HG03135 (cell line): Measurements from ENCODE around the gene KIF18A.
"Not testable (repeated sequence)": the region's sequence is repeated elsewhere in the genome, so short reads cannot be mapped to it uniquely, and the experiment has no call there.

Experiments
- ATAC-seq: cut with Tn5 transposase; IDR thresholded peaks from one replicate; pipeline ENCODE4 v1.9.1; 2021; ENCODE audit warnings: mild to moderate bottlenecking, moderate library complexity; ENCODE audit not compliant: unreplicated experiment

Gene KIF18A

DNA sequence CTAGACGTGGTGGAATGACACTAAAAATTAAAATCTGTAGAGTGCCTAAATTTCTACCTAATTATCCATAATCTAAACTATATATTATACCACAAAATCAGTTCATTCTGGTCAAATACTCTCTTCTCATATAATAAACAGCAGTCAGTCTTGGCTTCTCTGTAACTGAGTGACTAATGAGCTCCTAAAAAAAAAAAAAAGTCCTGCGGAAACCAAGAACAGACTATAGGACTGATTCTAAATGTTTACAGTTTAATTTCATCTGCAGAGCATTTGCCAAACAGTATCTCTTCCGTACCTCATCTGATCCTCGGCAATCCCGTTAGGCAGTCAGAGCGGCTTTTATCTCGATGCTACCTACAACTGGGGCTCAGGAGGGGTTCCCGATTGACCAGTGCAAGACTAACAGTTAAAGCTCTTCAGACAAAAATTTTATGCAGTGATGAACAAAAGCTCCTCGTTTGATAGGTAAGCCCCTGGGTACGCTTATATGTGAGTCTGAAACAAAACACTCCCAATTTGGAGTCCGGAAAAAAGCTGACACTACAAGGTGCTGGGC lies 686 bp downstream of the KIF18A start:
- ATAC-seq = peak; percentile 0

DNA sequence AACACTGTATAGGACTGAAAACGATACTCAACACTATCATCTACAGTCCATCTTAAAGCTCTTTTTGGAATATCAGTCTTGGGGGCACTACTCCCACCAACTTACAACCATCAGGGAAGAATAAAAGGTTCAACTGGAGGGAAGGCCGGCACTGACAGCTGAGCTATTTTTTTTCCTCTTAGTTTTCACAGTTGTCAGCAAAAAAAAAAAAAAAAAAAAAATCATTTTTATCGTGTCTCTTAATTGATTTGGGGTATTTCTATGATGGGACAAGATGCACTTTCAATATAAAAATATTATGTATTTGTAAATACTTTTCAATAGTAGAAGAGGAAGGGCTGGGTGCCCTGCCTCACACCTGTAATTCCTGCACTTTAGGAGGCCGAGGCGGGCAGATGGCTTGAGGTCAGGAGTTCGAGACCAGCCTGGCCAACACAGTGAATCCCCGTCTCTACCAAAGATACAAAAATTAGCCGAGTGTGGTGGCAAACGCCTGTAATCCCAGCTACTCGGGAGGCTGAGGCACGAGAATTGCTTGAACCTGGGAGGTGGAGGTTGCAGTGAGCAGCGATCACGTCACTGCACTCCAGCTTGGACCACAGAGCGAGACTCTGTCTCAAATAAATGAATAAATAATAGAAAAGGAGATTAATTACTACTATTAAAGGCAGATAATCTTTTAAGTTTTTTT lies 1.5 kb downstream of the KIF18A start:
- no peak for ATAC-seq

DNA sequence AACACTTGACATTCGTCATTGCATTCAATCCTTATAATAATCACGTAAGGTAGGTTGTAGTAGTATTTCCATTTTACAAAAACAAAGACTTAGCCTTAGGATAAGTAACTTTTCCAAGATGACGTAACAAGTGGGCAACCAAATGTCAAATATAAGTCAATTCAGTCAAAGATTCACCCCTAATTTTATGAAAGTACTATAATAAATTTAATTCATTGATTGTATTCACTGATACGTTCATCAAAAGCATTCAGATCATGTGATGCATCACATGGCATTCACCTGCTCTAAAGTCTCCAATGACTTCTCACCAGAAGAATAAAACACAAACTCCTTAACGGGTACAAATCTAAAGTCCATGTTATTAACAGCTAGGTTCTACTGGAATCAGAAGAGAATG lies 2.1 kb downstream of the KIF18A start:
- ATAC-seq = no peak

DNA sequence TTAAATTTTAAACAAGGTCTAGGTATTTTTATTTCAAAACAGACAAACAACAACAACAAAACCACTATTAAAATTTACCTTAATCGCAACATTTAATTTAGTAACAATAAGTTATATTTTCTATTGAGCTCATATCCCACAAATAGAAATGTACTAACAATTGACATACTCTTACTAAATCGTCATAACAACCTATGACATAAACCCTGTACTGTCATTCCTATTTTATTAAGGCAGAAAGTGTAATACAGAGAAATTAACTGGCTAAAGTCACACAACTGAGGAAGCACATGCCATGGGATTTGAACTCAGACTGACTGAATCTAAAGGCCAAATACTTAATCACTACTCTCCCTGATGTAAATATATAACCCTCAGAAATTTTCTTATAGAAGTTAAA lies 3.0 kb downstream of the KIF18A start:
- ATAC-seq = no peak

DNA sequence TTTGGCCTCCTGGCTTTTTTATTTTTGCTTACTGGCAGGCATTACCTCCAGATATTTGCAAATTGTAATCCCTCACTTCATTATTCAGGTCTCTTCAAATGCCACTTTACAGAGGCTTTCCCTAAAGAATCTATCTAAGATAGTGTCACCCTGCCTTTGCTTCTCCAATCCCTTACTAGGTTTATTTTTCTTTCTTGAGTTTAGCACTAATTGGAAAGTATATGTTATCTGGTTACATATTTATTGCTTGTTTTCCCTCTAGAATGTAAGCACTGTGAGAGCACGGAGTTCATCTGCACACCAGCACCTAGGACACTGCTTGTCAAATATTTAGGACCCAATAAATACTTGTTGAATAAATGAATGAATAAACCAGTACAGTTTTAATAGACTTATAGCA lies 3.5 kb downstream of the KIF18A start:
- no peak for ATAC-seq

DNA sequence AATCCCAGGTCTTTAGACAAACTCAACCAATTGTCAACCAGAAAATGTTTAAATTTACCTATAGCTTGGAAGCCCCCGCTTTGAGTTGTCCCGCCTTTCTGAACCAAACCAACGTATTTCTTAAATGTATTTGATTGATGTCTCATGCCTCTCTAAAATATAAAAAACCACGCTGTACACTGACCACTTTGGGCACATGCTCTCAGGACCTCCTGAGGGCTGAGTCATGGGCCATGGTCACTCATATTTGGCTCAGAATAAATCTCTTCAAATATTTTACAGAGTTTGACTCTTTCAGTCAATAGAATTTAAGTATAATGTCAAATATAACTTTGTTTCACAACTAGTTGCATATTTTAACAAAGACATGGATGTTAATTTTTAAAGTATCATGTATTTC lies 5.7 kb downstream of the KIF18A start:
- ATAC-seq = not testable (repeated sequence)

DNA sequence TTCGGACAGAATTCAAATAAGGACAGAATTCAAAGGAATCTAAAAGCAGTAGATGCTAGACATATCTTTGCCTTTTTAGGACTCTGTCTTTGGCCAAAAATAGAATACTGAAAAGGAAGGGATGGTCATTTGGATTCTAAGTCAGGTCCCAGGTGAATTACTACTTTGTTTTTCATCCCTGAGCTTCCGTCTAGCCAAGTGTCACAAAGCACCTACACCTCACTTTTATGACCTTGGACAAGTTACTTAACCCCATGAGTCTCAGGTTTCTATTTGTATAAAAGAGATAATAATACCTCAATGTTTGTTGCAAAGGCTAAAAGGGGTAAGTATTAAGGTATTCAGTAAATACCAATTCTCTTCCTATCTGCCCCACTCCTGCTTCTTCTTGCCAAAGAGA lies 7.3 kb downstream of the KIF18A start:
- no peak for ATAC-seq

DNA sequence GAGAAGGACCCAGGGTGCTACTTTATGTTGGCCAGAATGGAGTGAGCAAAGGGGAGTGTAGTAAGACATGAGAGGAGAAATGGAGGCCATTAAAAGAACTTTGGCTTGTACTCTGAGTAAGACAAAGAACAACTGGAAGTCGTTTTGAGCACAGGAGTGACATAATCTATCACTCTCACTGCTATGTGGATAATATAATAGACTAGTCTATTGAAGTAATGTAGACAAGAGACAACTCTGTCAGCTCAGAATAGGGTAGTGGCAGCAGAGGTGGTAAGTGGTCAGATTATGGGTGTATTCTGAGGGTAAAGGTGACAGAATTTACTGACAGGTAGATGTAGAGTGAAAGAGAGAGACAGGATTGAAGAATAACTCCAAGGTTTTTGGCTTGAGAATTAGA lies 8.2 kb downstream of the KIF18A start:
- no peak for ATAC-seq

DNA sequence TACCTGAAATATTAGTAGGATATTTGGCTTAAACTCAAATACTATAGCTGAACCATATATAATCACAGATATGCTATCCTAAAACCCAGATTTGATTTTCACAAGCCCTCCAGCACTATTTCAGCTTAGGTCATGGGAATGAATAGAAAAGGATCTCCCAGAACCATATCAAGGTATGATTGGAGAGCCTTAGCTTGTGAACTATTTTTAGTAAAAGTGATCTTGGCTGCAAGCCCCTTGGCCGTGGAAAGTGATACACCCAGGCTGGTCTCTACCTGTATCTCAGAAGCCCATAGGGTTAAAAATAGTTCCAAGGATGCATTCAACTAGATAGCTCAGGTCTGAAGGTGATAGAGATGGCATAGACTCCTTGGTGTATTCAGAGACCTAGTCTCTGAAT lies 9.7 kb downstream of the KIF18A start:
- no peak for ATAC-seq

DNA sequence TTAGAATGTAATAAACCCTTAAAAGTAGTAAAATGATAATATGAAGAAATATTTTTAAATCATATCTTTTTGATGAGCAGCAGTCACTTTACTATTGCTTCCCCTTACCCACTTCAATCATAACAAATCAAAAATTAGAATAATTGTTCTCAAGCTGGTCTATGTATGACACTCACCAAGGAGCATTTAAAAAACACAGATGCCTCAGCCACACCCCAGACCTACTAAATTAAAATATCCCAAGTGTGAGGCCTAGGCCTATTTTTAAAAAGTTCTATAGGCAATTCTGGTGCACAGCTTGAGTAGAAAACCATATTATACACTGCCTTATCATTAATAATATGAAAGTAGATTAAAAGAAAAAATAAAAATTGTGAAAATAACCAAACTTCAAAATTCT lies 15.2 kb downstream of the KIF18A start:
- ATAC-seq = no peak

DNA sequence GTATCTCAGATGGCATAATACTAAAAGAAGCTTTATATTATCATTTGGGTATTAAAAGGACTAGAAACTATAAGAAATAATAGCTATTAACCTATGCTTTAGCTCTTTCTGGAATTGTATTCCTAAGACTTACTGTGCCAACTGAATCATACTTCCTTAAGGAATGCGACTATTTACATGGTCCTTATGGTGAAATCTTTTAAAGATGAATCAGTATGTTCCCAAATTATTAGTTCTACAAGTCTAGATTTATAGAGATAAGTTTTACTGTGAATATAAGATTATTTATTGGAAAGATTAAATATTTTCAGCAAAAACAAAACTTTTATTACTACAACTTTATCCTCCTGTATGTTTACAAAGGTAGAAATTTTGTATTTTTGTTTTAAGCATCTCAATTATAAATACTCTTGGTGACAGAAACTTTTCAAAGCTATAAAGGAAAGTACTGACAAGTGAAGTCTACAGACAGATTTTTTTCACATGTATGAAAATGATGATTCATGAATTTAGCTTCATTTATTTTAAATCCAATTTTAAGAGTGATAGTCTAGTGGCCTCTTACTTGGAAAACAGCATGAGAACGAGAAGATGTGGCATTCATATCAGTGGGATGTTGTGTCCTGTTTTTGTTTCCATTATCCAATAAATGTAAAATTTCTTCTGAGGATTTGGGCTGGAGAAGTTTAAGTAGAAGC lies 17.8 kb downstream of the KIF18A start:
- no peak for ATAC-seq

DNA sequence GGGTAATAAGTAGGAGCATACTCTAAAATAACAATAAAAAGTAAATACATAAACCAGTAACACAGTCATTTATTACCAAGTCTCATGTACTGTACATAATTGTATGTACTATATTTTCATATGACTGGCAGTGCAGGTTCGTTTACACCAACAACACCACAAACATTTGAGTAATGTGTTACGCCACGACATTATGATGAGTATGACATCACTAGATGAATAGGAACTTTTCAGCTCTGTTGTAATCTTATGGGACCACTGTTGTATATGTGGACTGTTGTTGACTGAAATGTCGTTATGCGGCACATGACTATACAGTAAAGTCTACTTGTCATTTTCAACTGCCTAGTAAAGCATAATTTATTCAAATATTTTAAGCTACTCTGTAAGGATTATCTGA lies 18.6 kb downstream of the KIF18A start:
- no peak for ATAC-seq

DNA sequence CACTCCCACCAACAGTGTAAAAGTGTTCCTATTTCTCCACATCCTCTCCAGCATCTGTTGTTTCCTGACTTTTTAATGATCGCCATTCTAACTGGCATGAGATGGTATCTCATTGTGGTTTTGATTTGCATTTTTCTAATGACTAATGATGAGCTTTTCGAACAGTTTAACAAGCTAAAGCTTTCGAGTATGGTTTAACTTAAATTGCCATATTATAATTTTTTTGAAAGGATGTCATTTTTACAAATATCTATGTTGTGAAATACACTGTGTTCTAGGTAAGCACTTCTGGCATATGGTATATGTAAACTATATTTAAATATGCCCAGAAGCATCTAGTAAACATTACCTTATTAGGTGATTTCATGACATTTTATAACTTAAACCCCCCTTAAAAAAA lies 20.3 kb downstream of the KIF18A start:
- not testable (repeated sequence) for ATAC-seq

DNA sequence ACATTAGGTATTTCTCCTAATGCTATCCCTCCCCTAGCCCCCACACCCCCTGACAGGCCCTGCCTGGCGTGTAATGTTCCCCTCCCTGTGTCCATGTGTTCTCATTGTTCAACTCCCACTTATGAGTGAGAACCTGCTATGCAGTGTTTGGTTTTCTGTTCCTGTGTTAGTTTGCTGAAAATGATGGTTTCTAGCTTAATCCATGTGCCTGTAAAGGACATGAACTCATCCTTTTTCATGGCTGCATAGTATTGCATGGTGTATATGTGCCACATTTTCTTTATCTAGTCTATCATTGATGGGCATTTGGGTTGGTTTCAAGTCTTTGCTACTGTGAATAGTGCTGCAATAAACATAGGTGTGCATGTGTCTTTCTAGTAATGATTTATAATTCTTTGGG lies 20.8 kb downstream of the KIF18A start:
- ATAC-seq = not testable (repeated sequence)

DNA sequence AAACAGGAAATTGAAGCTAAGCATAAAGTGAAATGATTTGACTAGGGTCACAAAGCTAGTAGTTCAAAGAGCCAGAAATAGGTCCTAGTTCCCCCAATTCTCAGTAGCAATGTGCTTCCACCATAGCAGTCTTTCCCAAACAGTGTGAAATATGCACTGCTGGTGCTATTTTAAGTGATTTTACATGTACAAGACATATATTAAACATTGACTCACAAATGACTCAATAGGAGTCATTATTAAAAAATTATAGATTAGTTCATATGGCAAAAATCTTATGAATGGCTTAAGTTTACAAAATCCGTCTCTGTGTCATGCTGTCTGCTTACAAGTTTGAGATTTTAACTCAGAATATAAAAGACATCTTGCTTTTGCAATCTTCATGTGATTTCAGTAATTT lies 21.4 kb downstream of the KIF18A start:
- ATAC-seq = no peak

DNA sequence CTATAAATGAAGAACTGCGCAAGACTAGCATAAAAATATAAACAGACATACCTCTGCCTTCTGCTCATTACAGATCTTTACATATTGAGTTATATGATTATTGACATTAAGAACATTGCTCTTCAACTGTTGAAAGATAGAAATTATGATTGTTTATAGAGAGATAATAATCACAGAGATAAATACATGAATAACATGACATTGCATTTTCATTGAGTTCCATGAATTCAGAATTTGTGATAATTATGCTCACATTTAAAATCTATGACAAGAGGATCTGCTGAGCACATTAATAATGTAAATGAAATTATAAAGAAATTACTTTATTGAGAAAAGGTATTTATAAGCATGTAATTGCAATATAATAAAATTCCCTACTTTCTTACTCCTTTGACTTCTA lies 24.8 kb downstream of the KIF18A start:
- ATAC-seq = no peak

DNA sequence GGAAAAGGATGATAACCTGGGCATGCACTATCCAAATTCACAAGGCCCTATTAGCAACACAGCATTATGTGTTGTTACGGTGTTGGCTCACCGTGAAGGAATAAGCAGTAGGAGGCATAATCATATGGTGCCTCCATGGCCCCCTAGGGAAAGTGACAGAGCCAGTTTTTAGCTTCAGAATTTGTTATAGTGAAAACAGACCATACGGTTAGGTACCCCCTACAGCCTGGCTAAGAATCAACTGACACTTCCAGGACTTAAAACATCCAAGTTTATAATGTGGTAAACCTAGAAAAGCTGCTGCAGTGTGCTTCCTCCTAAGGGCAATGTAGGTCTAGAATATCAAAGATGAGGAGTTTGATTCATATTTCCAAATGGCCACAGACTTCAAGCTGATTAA lies 30.4 kb downstream of the KIF18A start:
- ATAC-seq = no peak

DNA sequence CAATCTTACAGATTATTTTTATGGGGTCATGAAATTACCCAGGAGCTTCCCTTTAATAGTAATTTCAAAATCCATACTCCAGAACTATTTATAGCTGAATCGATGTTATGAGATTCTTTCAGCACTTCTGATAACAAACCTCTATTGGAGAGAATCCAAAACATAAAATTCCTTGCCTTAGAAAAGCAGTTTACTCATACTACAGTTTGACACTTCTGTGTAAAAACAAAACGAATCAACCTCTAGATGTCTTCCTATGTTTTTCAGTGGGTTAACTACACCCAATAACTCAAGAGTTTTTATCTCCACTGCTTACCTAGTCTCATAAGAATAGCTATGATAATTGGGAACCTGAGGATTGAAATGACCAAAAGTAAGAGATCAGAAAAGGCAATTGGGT lies 35.6 kb downstream of the KIF18A start:
- ATAC-seq = no peak

DNA sequence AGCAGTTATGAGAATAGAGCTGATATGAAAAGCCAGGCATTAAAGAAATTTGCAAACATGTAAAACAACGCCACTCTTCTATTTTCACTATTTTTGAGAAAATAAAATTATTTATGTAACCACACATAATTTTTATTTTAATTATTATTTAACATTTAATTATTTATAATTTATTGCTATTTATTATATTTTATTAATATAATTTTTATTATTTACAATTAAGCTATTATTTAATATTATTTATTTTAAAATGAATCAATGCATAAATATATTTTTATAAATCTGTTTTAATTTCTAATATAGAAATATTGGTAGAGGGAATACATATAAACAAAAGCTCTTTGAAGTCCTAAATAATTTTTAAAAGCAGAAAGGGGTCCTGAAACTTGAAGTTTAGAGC lies 36.7 kb downstream of the KIF18A start:
- ATAC-seq = no peak

DNA sequence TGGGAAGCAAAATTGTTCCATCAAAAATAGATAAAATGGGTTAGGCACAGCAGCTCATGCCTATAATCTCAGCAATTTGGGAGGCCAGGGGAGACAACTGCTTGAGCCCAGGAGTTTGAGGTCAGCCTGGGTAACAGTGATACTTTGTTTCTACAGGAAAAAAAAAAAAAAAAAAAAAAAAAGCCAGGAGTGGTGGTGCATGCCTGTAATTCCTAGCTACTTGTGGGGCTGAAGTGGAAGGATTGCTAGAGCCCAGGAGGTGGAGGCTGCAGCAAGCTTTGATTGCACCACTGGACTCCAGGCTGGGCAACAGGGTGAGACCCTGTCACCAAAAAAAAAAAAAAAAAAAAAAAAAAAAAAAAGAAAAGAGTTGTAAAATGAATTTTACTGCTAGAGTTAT lies 49.6 kb downstream of the KIF18A start:
- no peak for ATAC-seq

DNA sequence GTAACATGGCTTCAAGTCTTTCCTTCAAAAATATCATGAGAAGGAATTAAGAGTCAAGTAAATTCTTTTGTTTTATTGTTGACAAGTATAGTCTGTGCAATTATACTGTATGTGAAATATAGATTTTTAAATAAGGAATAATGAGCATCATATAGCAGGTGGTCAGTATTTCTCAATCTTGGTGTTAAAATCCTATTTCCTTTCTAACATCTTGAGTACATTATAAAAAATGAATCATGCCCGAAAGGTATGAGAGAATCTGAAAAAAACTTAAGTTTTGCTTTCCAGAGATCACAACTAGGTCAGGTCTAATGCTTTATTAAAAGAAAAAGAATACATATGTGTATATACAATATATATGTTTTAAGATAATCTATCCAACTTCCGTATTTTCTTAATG lies 53.1 kb downstream of the KIF18A start:
- ATAC-seq = no peak
